H1 (cell line): ENCODE measurements around the gene PPY. TPM values are rescaled to one million over a fixed set of nuclear protein-coding genes. Genes with fewer than 3 reads are reported as not detected.

ENCODE experiments used
- CTCF ChIA-PET: fragments of 300-600 bp; sonication (Branson Sonifier 250); formaldehyde crosslinking; loops from one replicate; lab custom pipeline; 2021; ENCODE audit not compliant: partially characterized antibody; lab: Charles Lee
- POLR2A ChIA-PET: fragments of 300-600 bp; sonication (Branson Sonifier 250); formaldehyde crosslinking; loops from one replicate; lab custom pipeline; 2021; ENCODE audit warnings: inconsistent platforms; ENCODE audit not compliant: partially characterized antibody; lab: Charles Lee
- DNase-seq, 2 experiments: peaks; one replicate each; pipeline versions ENCODE4 v3.0.0 to v3.0.0-alpha.2; 2010 to 2022; ENCODE audit warnings: low spot score in 2 of 2, low read depth in 1 of 2, mixed read lengths in 1 of 2
- FAIRE-seq: peaks from 2 replicates; lab custom pipeline; 2011; peaks lifted over from hg19 to GRCh38; lab: Jason Lieb, UNC
- H2AFZ ChIP-seq: 2 replicates; pipeline ENCODE4 v1.8.1; 2012; ENCODE audit warnings: low read length, inconsistent platforms
- H2AK5ac ChIP-seq: 2 replicates; pipeline ENCODE4 v1.6.1; 2013; ENCODE audit warnings: low read depth, low read length
- H2BK120ac ChIP-seq: replicated peaks from 2 replicates; pipeline ENCODE3; 2013; ENCODE audit warnings: low read depth, low read length, inconsistent platforms
- H2BK12ac ChIP-seq: 2 replicates; pipeline ENCODE4 v1.6.1; 2013; ENCODE audit warnings: low read depth, low read length
- H2BK15ac ChIP-seq: 2 replicates; pipeline ENCODE4 v1.6.1; 2013; ENCODE audit warnings: low read length
- H2BK20ac ChIP-seq: 2 replicates; pipeline ENCODE4 v1.6.1; 2013; ENCODE audit warnings: low read length
- H2BK5ac ChIP-seq: 2 replicates; pipeline ENCODE4 v1.6.1; 2013; ENCODE audit warnings: low read depth, low read length
- H3K14ac ChIP-seq: 2 replicates; pipeline ENCODE4 v1.6.1; 2013; ENCODE audit warnings: inconsistent platforms; ENCODE audit not compliant: insufficient read length
- H3K18ac ChIP-seq: 2 replicates; pipeline ENCODE4 v1.6.1; 2013; ENCODE audit warnings: low read length; ENCODE audit errors: extremely low read depth
- H3K23ac ChIP-seq: 2 replicates; pipeline ENCODE4 v1.6.1; 2013; ENCODE audit warnings: inconsistent platforms; ENCODE audit not compliant: insufficient read length
- H3K23me2 ChIP-seq: 2 replicates; pipeline ENCODE4 v1.6.1; 2013; ENCODE audit warnings: low read depth, low read length
- H3K27ac ChIP-seq: 2 replicates; pipeline ENCODE4 v1.6.1; 2011; ENCODE audit warnings: low read depth, low read length, inconsistent platforms
- H3K27me3 ChIP-seq, 4 experiments: replicated peaks in 1 of 4; 1 replicate in 1 of 4; 2 replicates in 3 of 4; pipeline versions ENCODE4 v1.6.1 to v1.8.1; 2011 to 2013; ENCODE audit warnings: low read length in 3 of 4, mild to moderate bottlenecking in 3 of 4, inconsistent platforms in 2 of 4, mixed read lengths in 2 of 4, moderate library complexity in 1 of 4; ENCODE audit not compliant: control insufficient read depth in 3 of 4, insufficient read depth in 3 of 4; ENCODE audit errors: extremely low read depth in 1 of 4
- H3K36me3 ChIP-seq, 4 experiments: 2 replicates each; pipeline versions ENCODE4 v1.6.1 to v1.8.1; 2011 to 2013; ENCODE audit warnings: mild to moderate bottlenecking in 4 of 4, low read length in 3 of 4, moderate library complexity in 2 of 4, control low read depth in 1 of 4, inconsistent platforms in 1 of 4; ENCODE audit not compliant: insufficient read depth in 4 of 4, control insufficient read depth in 2 of 4
- H3K4ac ChIP-seq: replicated peaks from 2 replicates; pipeline ENCODE3; 2013; ENCODE audit warnings: low read length, low read depth, mixed read lengths, inconsistent platforms; ENCODE audit not compliant: insufficient read length
- H3K4me1 ChIP-seq, 4 experiments: replicated peaks in 1 of 4; 1 replicate in 1 of 4; 2 replicates in 3 of 4; pipeline versions ENCODE4 v1.6.1 to v1.8.1; 2011 to 2013; ENCODE audit warnings: low read length in 3 of 4, inconsistent platforms in 2 of 4, mixed read lengths in 1 of 4; ENCODE audit not compliant: insufficient read depth in 4 of 4, control insufficient read depth in 3 of 4
- H3K4me2 ChIP-seq, 2 experiments: 2 replicates each; pipeline versions ENCODE4 v1.6.1 to v1.8.1; 2011 to 2013; ENCODE audit warnings: low read depth in 2 of 2, low read length in 2 of 2, control low read depth in 1 of 2, inconsistent platforms in 1 of 2, mild to moderate bottlenecking in 1 of 2; ENCODE audit not compliant: insufficient read depth in 1 of 2
- H3K4me3 ChIP-seq, 4 experiments: fragments of 200-600, 300-600 bp in 1 of 4; sonication (generic), shearing (Covaris generic), sonication (Bioruptor Twin) in 1 of 4; 2 replicates each; pipeline versions ENCODE4 v1.5.1 to v1.8.1; 2011 to 2016; ENCODE audit warnings: low read length in 4 of 4, low read depth in 3 of 4, control low read depth in 2 of 4, inconsistent platforms in 2 of 4, mild to moderate bottlenecking in 2 of 4, mixed read lengths in 1 of 4, moderate library complexity in 1 of 4; ENCODE audit not compliant: insufficient read depth in 2 of 4; ENCODE audit errors: extremely low read depth in 1 of 4
- H3K56ac ChIP-seq: replicated peaks from 2 replicates; pipeline ENCODE3; 2013; ENCODE audit warnings: low read depth, mild to moderate bottlenecking, mixed read lengths, low read length, inconsistent platforms; ENCODE audit not compliant: insufficient read length
- H3K79me1 ChIP-seq: 2 replicates; pipeline ENCODE4 v1.6.1; 2013; ENCODE audit warnings: low read depth, low read length, control low read depth
- H3K79me2 ChIP-seq, 2 experiments: 2 replicates each; pipeline versions ENCODE4 v1.6.1 to v1.8.1; 2012 to 2013; ENCODE audit warnings: low read length in 2 of 2, mild to moderate bottlenecking in 2 of 2, inconsistent platforms in 1 of 2; ENCODE audit not compliant: insufficient read depth in 2 of 2, control insufficient read depth in 1 of 2
- H3K9ac ChIP-seq, 4 experiments: replicated peaks in 1 of 4; 1 replicate in 1 of 4; 2 replicates in 3 of 4; pipeline versions ENCODE4 v1.6.1 to v1.8.1; 2011 to 2013; ENCODE audit warnings: low read depth in 3 of 4, low read length in 3 of 4, control low read depth in 2 of 4, mild to moderate bottlenecking in 2 of 4, moderate library complexity in 2 of 4, inconsistent platforms in 1 of 4; ENCODE audit errors: extremely low read depth in 1 of 4
- H3K9me3 ChIP-seq, 2 experiments: 2 replicates each; pipeline versions ENCODE4 v1.6.1 to v1.8.1; 2012 to 2013; ENCODE audit warnings: mild to moderate bottlenecking in 2 of 2, moderate library complexity in 2 of 2, control low read depth in 1 of 2, inconsistent platforms in 1 of 2, low read depth in 1 of 2, low read length in 1 of 2, mixed read lengths in 1 of 2; ENCODE audit not compliant: insufficient read depth in 2 of 2
- H4K20me1 ChIP-seq, 2 experiments: replicated peaks in 1 of 2; 2 replicates each; pipeline versions ENCODE3 to v1.8.1; 2011 to 2013; ENCODE audit warnings: inconsistent platforms in 2 of 2, low read length in 2 of 2, mild to moderate bottlenecking in 1 of 2; ENCODE audit not compliant: insufficient read depth in 2 of 2, control insufficient read depth in 1 of 2
- H4K5ac ChIP-seq: 2 replicates; pipeline ENCODE4 v1.6.1; 2013; ENCODE audit warnings: low read length, low read depth, mixed read lengths, inconsistent platforms; ENCODE audit not compliant: insufficient read length
- H4K8ac ChIP-seq: 2 replicates; pipeline ENCODE4 v1.8.0; 2013; ENCODE audit warnings: mild to moderate bottlenecking, moderate library complexity, low read length, inconsistent platforms; ENCODE audit not compliant: insufficient read depth; ENCODE audit errors: extremely low read depth
- H4K91ac ChIP-seq: replicated peaks from 2 replicates; pipeline ENCODE3; 2013; ENCODE audit warnings: low read length, mixed read lengths, inconsistent platforms; ENCODE audit not compliant: insufficient read length
- EGR1 ChIP-seq: IDR thresholded peaks from 2 replicates; pipeline ENCODE4 v1.6.1; 2011; ENCODE audit warnings: low read depth, low read length, borderline replicate concordance
- HDAC2 ChIP-seq, 2 experiments: fragments of 300-600 bp in 1 of 2; sonication (generic) in 1 of 2; IDR thresholded peaks; 2 replicates each; pipeline ENCODE4 v1.6.1; 2011 to 2012; ENCODE audit warnings: low read depth in 2 of 2, low read length in 2 of 2, mild to moderate bottlenecking in 2 of 2, moderate library complexity in 2 of 2, borderline replicate concordance in 1 of 2, inconsistent platforms in 1 of 2
- SIX5 ChIP-seq: IDR thresholded peaks from 2 replicates; pipeline ENCODE4 v1.6.1; 2011; ENCODE audit warnings: mild to moderate bottlenecking, low read depth, low read length
- YY1 ChIP-seq: IDR thresholded peaks from 2 replicates; pipeline ENCODE4 v1.6.1; 2011; ENCODE audit warnings: low read depth, mild to moderate bottlenecking, low read length
- WGBS, 2 experiments: shearing (Covaris generic) in 1 of 2; methylation state at CpG; one replicate each; pipeline versions ENCODE4 v1.1.6 to v1.1.7; 2013 to 2015; ENCODE audit warnings: low lambda C conversion rate in 2 of 2, mixed read lengths in 2 of 2, inconsistent platforms in 1 of 2, low coverage in 1 of 2, missing lambda C conversion rate in 1 of 2; ENCODE audit not compliant: insufficient replicate concordance in 2 of 2, insufficient coverage in 1 of 2, insufficient read length in 1 of 2; ENCODE audit errors: extremely low coverage in 1 of 2, missing lambda C conversion rate in 1 of 2; 5-methylcytosine and 5-hydroxymethylcytosine counted together
- polyA plus RNA-seq, 7 experiments: library from polyadenylated mRNA; depleted of rRNA in 3 of 7; stranded (reverse) in 5 of 7; unstranded in 2 of 7; fragments of >200 nt in 5 of 7; fragments of 200-250 nt in 2 of 7; gene quantifications; 1 replicate in 5 of 7; 2 replicates in 1 of 7; 4 replicates in 1 of 7; pipeline versions ENCODE4 v1.2.1 to v1.2.3, GENCODE V29; 2011 to 2013; ENCODE audit warnings: missing spikeins in 2 of 7, mixed read lengths in 2 of 7
- total RNA-seq: library from RNA; stranded (reverse); fragmentation: NEBNext Ultra II Directional; extraction: Animal tissue kit (Norgen Biotek cat#: 25700); gene quantifications from 2 replicates; pipeline ENCODE4 v1.2.1, GENCODE V29; 2021

Gene PPY
- total and polyA plus RNA-seq, 2 of the 8 experiments (the other 6 are each of a cell fraction or from before 2014, with no cell fraction given): 0.26 TPM; not detected in 1

DNA sequence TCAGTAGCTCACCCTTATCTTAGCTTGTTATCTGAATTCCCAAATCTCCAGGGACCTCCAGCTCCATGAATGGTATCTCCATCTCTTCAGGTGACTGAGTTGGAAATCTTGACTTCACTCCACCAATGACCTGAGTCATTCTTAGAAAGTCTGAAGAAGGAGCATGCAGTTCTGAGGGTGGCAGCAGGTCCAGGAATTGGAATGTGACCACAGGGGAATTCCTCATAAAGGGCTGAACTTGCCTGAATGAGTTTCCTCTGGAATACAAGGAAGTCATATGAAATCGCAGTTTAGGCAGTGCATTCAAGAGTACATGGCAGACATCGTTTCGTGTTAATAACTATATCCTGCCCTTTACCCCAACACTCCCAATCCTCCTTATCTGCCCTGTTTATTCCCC lies 24.0 kb upstream of the PPY start:
- Histone ChIP-seq H3K9ac (no peak overlapping the region), H2BK15ac (no peak overlapping the region), H3K27ac (no peak overlapping the region), H3K18ac (no peak overlapping the region), H3K79me1 (no peaks in the 10 kb centered on the region), H3K4me1 (no peaks in the 10 kb centered on the region), H3K23ac (no peak overlapping the region), H2BK20ac (no peak overlapping the region), H2BK120ac (no peak overlapping the region), H4K91ac (no peak overlapping the region), H3K4ac (no peak overlapping the region), H3K36me3 (no peaks in the 10 kb centered on the region), H3K79me2 (no peaks in the 10 kb centered on the region), H4K5ac (no peak overlapping the region), H3K14ac (no peak overlapping the region), H4K20me1 (no peaks in the 10 kb centered on the region), H3K23me2 (0 out of 2 replicates have a peak, but pooled peaks cover 2% of the 10 kb centered on the region), H2BK12ac (no peak overlapping the region), H3K56ac (no peak overlapping the region), H3K27me3 (0 out of 7 replicates have a peak, but pooled peaks cover 0 to 2% (median 0%) of the 10 kb centered on the region in 4 experiments), H2AFZ (no peak overlapping the region), H2AK5ac (no peak overlapping the region), H3K4me3 (no peak overlapping the region), H3K9me3 (no peaks in the 10 kb centered on the region), H2BK5ac (no peak overlapping the region), H3K4me2 (no peak overlapping the region), H4K8ac (no peak overlapping the region)
- DNase-seq (no peak), FAIRE-seq (no peak)
- POLR2A ChIA-PET: no interaction called here
- TF ChIP-seq HDAC2 (IDR thresholded peaks at IDR 0.05; ENCODE audit: borderline replicate concordance in 1 of 2, low read depth in 2 of 2, low read length in 2 of 2): no peak
- no peak for TF ChIP-seq YY1
- no peak for TF ChIP-seq SIX5
- no peak for TF ChIP-seq EGR1
- CTCF ChIA-PET: interaction anchor here (1.6 to 2.8 kb wide), 2 partner anchors 16 to 22 kb away, joined by 4 to 11 read pairs; no protein-coding TSS in a partner anchor
- 91% methylated on average over 3 of the region's 3 CpGs; no CpG with 5 or more reads in 1 of the 2 experiments for WGBS, 2 experiments
